ENCODE data around the gene XAB2.

DNA sequence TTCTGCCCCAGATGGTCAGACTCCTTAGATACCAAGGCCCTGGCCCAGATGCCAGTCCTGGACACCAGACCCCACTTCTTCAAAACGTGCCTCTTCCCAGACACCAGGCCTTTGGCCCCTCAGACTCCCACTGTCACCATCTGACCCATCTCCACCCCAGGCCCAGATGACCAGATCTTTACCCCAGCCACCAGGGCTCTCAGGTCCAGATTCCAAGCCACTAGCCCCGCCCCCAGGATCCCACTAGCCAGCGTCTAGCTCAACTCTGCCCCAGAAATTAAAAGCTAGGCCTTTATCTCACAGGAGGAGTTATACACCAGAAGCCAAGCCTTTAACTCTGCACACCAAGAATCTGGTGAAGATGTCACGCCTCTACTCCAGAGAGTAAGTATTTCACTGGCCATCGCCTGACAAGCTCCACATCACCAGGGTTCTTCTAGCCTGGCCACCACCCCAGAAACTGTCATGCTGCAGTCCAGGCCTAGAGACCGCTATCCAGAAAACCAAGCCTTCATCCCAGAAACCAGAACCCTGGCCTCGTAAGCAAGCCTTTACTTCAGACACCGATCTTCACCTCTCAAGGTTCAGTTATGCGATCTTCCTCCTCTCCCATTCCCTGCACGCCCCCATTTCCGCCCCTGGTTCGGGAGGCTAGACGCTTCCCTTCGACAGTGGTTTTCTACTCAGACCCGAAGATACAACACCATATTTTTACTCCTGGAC lies 595 bp downstream of the XAB2 start:
- TF ChIP-seq, protein P1, sequence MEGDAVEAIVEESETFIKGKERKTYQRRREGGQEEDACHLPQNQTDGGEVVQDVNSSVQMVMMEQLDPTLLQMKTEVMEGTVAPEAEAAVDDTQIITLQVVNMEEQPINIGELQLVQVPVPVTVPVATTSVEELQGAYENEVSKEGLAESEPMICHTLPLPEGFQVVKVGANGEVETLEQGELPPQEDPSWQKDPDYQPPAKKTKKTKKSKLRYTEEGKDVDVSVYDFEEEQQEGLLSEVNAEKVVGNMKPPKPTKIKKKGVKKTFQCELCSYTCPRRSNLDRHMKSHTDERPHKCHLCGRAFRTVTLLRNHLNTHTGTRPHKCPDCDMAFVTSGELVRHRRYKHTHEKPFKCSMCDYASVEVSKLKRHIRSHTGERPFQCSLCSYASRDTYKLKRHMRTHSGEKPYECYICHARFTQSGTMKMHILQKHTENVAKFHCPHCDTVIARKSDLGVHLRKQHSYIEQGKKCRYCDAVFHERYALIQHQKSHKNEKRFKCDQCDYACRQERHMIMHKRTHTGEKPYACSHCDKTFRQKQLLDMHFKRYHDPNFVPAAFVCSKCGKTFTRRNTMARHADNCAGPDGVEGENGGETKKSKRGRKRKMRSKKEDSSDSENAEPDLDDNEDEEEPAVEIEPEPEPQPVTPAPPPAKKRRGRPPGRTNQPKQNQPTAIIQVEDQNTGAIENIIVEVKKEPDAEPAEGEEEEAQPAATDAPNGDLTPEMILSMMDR (IDR thresholded peaks at IDR 0.05): no peak
- no peak for TF ChIP-seq POLR2A (IDR thresholded peaks at IDR 0.05)

All from Peyer's patch (tissue), 4 donors.